Upper lobe of left lung (tissue), 4 donors: Measurements from ENCODE around the gene C1QTNF5.

Experiments used
- EP300 ChIP-seq, 4 donors: sonication (generic); formaldehyde crosslinking; IDR thresholded peaks; one replicate each; pipeline ENCODE4 v1.5.1; 2017; ENCODE audit warnings: antibody characterized with exemption in 4 of 4, control low read depth in 2 of 4
- POLR2A ChIP-seq, 4 donors: fragments of 450-650 bp; IDR thresholded peaks; one replicate each; pipeline ENCODE4 v1.5.1; 2016 to 2017; ENCODE audit warnings: antibody characterized with exemption in 4 of 4, mild to moderate bottlenecking in 2 of 4
- POLR2AphosphoS5 ChIP-seq, 2 donors: sonication (generic); formaldehyde crosslinking; IDR thresholded peaks; one replicate each; pipeline ENCODE4 v1.5.1; 2017; ENCODE audit warnings: antibody characterized with exemption in 2 of 2
- TF ChIP-seq, protein P1 (sequence below), 6 experiments: fragments of 450-650 bp in 4 of 6; fragments of 200-600 bp in 2 of 6; sonication (generic) in 2 of 6; IDR thresholded peaks; one replicate each; pipeline ENCODE4 v1.5.1; 2016 to 2019; ENCODE audit warnings: antibody characterized with exemption in 6 of 6

DNA sequence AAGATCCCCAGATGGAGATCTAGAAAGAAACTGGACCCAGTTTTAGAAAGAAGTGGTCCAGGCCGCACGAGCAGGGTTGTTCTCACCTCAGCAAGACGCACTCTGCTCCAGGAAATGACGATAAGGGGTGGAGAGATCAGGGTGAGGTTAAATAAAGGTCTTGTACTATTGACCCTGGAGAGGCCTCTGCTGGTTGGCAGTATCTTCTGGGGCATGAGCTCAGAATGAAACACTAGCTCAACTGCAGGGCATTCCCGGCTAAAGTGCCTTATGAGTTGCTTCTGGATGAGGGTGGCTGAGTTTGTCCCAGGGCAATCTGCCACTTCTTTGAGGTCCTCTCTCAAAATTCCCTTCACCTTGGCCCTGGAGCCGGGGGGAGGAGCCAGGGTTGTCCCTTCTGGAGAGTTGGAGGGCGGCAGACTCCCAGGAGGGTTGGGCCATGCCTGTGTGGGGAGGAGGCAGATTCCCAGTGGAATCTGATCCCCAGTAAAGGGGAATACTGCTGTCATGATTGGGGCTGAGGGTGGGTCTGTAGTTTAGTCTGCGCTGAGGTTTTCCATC, 29.9 kb upstream of the C1QTNF5 start:
- TF ChIP-seq, protein P1, sequence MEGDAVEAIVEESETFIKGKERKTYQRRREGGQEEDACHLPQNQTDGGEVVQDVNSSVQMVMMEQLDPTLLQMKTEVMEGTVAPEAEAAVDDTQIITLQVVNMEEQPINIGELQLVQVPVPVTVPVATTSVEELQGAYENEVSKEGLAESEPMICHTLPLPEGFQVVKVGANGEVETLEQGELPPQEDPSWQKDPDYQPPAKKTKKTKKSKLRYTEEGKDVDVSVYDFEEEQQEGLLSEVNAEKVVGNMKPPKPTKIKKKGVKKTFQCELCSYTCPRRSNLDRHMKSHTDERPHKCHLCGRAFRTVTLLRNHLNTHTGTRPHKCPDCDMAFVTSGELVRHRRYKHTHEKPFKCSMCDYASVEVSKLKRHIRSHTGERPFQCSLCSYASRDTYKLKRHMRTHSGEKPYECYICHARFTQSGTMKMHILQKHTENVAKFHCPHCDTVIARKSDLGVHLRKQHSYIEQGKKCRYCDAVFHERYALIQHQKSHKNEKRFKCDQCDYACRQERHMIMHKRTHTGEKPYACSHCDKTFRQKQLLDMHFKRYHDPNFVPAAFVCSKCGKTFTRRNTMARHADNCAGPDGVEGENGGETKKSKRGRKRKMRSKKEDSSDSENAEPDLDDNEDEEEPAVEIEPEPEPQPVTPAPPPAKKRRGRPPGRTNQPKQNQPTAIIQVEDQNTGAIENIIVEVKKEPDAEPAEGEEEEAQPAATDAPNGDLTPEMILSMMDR (IDR thresholded peaks at IDR 0.05), result no peak
- no peak for TF ChIP-seq POLR2A (IDR thresholded peaks at IDR 0.05)
- TF ChIP-seq POLR2AphosphoS5 (IDR thresholded peaks at IDR 0.05), result no peak
- no peak for TF ChIP-seq EP300 (IDR thresholded peaks at IDR 0.05)
